ENCODE results near the gene CDON.

The CDON gene

GRCh38 chr11:126048197-126048596, 14.5 kb downstream of the CDON start:
- Histone ChIP-seq H3K9ac (ENCODE audit: low read length in 5 of 5) (no peak overlapping the region), H3K27ac (ENCODE audit: low read depth, low read length) (no peak overlapping the region), H3K4me1 (ENCODE audit: control insufficient read depth in 5 of 5, insufficient read depth in 5 of 5, low read length in 5 of 5) (peaks cover 0 to 24% (median 5%) of the 10 kb centered on the region in 5 donors), H3K27me3 (ENCODE audit: control insufficient read depth in 5 of 5, insufficient read depth in 4 of 5, low read length in 5 of 5) (no peaks in the 10 kb centered on the region), H3K36me3 (ENCODE audit: control insufficient read depth in 5 of 5, insufficient read depth in 5 of 5, low read length in 5 of 5) (peaks cover 0 to 3% (median 0%) of the 10 kb centered on the region in 5 donors), H3K9me3 (ENCODE audit: control insufficient read depth in 5 of 5, low read length in 5 of 5) (no peaks in the 10 kb centered on the region), H3K4me3 (ENCODE audit: low read depth in 1 of 5, low read length in 5 of 5) (no peak overlapping the region)

- no peaks in the 10 kb centered on the region for H3K9me3 ChIP-seq (ENCODE audit: control insufficient read depth in 5 of 5, low read length in 5 of 5)
- no peak overlapping the region for H3K9ac ChIP-seq (ENCODE audit: low read length in 5 of 5)
- peaks cover 0 to 24% (median 5%) of the 10 kb centered on the region in 5 donors for H3K4me1 ChIP-seq (ENCODE audit: control insufficient read depth in 5 of 5, insufficient read depth in 5 of 5, low read length in 5 of 5)
- no peak overlapping the region for H3K4me3 ChIP-seq (ENCODE audit: low read depth in 1 of 5, low read length in 5 of 5)
- H3K27ac ChIP-seq (ENCODE audit: low read depth, low read length), result no peak overlapping the region
- no peaks in the 10 kb centered on the region for H3K27me3 ChIP-seq (ENCODE audit: control insufficient read depth in 5 of 5, insufficient read depth in 4 of 5, low read length in 5 of 5)
- H3K36me3 ChIP-seq (ENCODE audit: control insufficient read depth in 5 of 5, insufficient read depth in 5 of 5, low read length in 5 of 5), result peaks cover 0 to 6% (median 0%) of the 10 kb centered on the region in 5 donors
Measured at GRCh38 chr11:126046570-126047195, 16.0 kb downstream of the CDON start.

- Histone ChIP-seq H3K36me3 (ENCODE audit: control insufficient read depth in 5 of 5, insufficient read depth in 5 of 5, low read length in 5 of 5) (peaks cover 0 to 6% (median 0%) of the 10 kb centered on the region in 5 donors), H3K27ac (ENCODE audit: low read depth, low read length) (peak overlapping the region; percentile 19), H3K4me1 (ENCODE audit: control insufficient read depth in 5 of 5, insufficient read depth in 5 of 5, low read length in 5 of 5) (peaks cover 0 to 20% (median 6%) of the 10 kb centered on the region in 5 donors), H3K9ac (ENCODE audit: low read length in 5 of 5) (peak overlapping the region in 1 of 5 donors; percentile 43), H3K9me3 (ENCODE audit: control insufficient read depth in 5 of 5, low read length in 5 of 5) (no peaks in the 10 kb centered on the region), H3K27me3 (ENCODE audit: control insufficient read depth in 5 of 5, insufficient read depth in 4 of 5, low read length in 5 of 5) (no peaks in the 10 kb centered on the region), H3K4me3 (ENCODE audit: low read depth in 1 of 5, low read length in 5 of 5) (no peak overlapping the region)
Measured at GRCh38 chr11:126039485-126040271, 23.0 kb downstream of the CDON start.

- H3K36me3 ChIP-seq (ENCODE audit: control insufficient read depth in 5 of 5, insufficient read depth in 5 of 5, low read length in 5 of 5), result no peaks in the 10 kb centered on the region
- H3K4me3 ChIP-seq (ENCODE audit: low read depth in 1 of 5, low read length in 5 of 5), result no peak overlapping the region
- peaks cover 2 to 33% (median 20%) of the 10 kb centered on the region in 5 donors for H3K4me1 ChIP-seq (ENCODE audit: control insufficient read depth in 5 of 5, insufficient read depth in 5 of 5, low read length in 5 of 5)
- no peaks in the 10 kb centered on the region for H3K9me3 ChIP-seq (ENCODE audit: control insufficient read depth in 5 of 5, low read length in 5 of 5)
- H3K27ac ChIP-seq (ENCODE audit: low read depth, low read length), result no peak overlapping the region
- H3K9ac ChIP-seq (ENCODE audit: low read length in 5 of 5), result no peak overlapping the region
- peaks cover 0 to 3% (median 0%) of the 10 kb centered on the region in 5 donors for H3K27me3 ChIP-seq (ENCODE audit: control insufficient read depth in 5 of 5, insufficient read depth in 4 of 5, low read length in 5 of 5)
Measured at GRCh38 chr11:126035718-126036117, 26.9 kb downstream of the CDON start.

GRCh38 chr11:126034933-126035425, 27.7 kb downstream of the CDON start:
- H3K9ac ChIP-seq (ENCODE audit: low read length in 5 of 5), result no peak overlapping the region
- H3K4me3 ChIP-seq (ENCODE audit: low read depth in 1 of 5, low read length in 5 of 5), result no peak overlapping the region
- peaks cover 2 to 35% (median 21%) of the 10 kb centered on the region in 5 donors for H3K4me1 ChIP-seq (ENCODE audit: control insufficient read depth in 5 of 5, insufficient read depth in 5 of 5, low read length in 5 of 5)
- peaks cover 0 to 3% (median 0%) of the 10 kb centered on the region in 5 donors for H3K27me3 ChIP-seq (ENCODE audit: control insufficient read depth in 5 of 5, insufficient read depth in 4 of 5, low read length in 5 of 5)
- H3K9me3 ChIP-seq (ENCODE audit: control insufficient read depth in 5 of 5, low read length in 5 of 5), result no peaks in the 10 kb centered on the region
- H3K27ac ChIP-seq (ENCODE audit: low read depth, low read length), result no peak overlapping the region
- no peaks in the 10 kb centered on the region for H3K36me3 ChIP-seq (ENCODE audit: control insufficient read depth in 5 of 5, insufficient read depth in 5 of 5, low read length in 5 of 5)

GRCh38 chr11:126034039-126034932, 28.4 kb downstream of the CDON start:
- Histone ChIP-seq H3K9me3 (ENCODE audit: control insufficient read depth in 5 of 5, low read length in 5 of 5) (no peaks in the 10 kb centered on the region), H3K36me3 (ENCODE audit: control insufficient read depth in 5 of 5, insufficient read depth in 5 of 5, low read length in 5 of 5) (no peaks in the 10 kb centered on the region), H3K9ac (ENCODE audit: low read length in 5 of 5) (no peak overlapping the region), H3K27me3 (ENCODE audit: control insufficient read depth in 5 of 5, insufficient read depth in 4 of 5, low read length in 5 of 5) (peaks cover 0 to 3% (median 0%) of the 10 kb centered on the region in 5 donors), H3K27ac (ENCODE audit: low read depth, low read length) (peak overlapping the region; percentile 37), H3K4me3 (ENCODE audit: low read depth in 1 of 5, low read length in 5 of 5) (peak overlapping the region in 2 of 5 donors; percentile 12 to 23), H3K4me1 (ENCODE audit: control insufficient read depth in 5 of 5, insufficient read depth in 5 of 5, low read length in 5 of 5) (peaks cover 2 to 34% (median 26%) of the 10 kb centered on the region in 5 donors)

GRCh38 chr11:126032375-126032774, 30.3 kb downstream of the CDON start:
- Histone ChIP-seq H3K9me3 (ENCODE audit: control insufficient read depth in 5 of 5, low read length in 5 of 5) (no peaks in the 10 kb centered on the region), H3K27ac (ENCODE audit: low read depth, low read length) (no peak overlapping the region), H3K4me3 (ENCODE audit: low read depth in 1 of 5, low read length in 5 of 5) (no peak overlapping the region), H3K36me3 (ENCODE audit: control insufficient read depth in 5 of 5, insufficient read depth in 5 of 5, low read length in 5 of 5) (no peaks in the 10 kb centered on the region), H3K9ac (ENCODE audit: low read length in 5 of 5) (no peak overlapping the region), H3K27me3 (ENCODE audit: control insufficient read depth in 5 of 5, insufficient read depth in 4 of 5, low read length in 5 of 5) (peaks cover 0 to 3% (median 0%) of the 10 kb centered on the region in 5 donors), H3K4me1 (ENCODE audit: control insufficient read depth in 5 of 5, insufficient read depth in 5 of 5, low read length in 5 of 5) (peaks cover 2 to 34% (median 26%) of the 10 kb centered on the region in 5 donors)

- H3K36me3 ChIP-seq (ENCODE audit: control insufficient read depth in 5 of 5, insufficient read depth in 5 of 5, low read length in 5 of 5), result no peaks in the 10 kb centered on the region
- H3K4me1 ChIP-seq (ENCODE audit: control insufficient read depth in 5 of 5, insufficient read depth in 5 of 5, low read length in 5 of 5), result peaks cover 4 to 29% (median 24%) of the 10 kb centered on the region in 5 donors
- no peaks in the 10 kb centered on the region for H3K9me3 ChIP-seq (ENCODE audit: control insufficient read depth in 5 of 5, low read length in 5 of 5)
- peak overlapping the region; percentile 5 for H3K27ac ChIP-seq (ENCODE audit: low read depth, low read length)
- no peak overlapping the region for H3K9ac ChIP-seq (ENCODE audit: low read length in 5 of 5)
- no peak overlapping the region for H3K4me3 ChIP-seq (ENCODE audit: low read depth in 1 of 5, low read length in 5 of 5)
- H3K27me3 ChIP-seq (ENCODE audit: control insufficient read depth in 5 of 5, insufficient read depth in 4 of 5, low read length in 5 of 5), result peaks cover 0 to 3% (median 0%) of the 10 kb centered on the region in 5 donors
Measured at GRCh38 chr11:126029805-126030204, 32.9 kb downstream of the CDON start.

- peaks cover 0 to 3% (median 0%) of the 10 kb centered on the region in 5 donors for H3K27me3 ChIP-seq (ENCODE audit: control insufficient read depth in 5 of 5, insufficient read depth in 4 of 5, low read length in 5 of 5)
- no peaks in the 10 kb centered on the region for H3K9me3 ChIP-seq (ENCODE audit: control insufficient read depth in 5 of 5, low read length in 5 of 5)
- H3K36me3 ChIP-seq (ENCODE audit: control insufficient read depth in 5 of 5, insufficient read depth in 5 of 5, low read length in 5 of 5), result no peaks in the 10 kb centered on the region
- peaks cover 2 to 25% (median 20%) of the 10 kb centered on the region in 5 donors for H3K4me1 ChIP-seq (ENCODE audit: control insufficient read depth in 5 of 5, insufficient read depth in 5 of 5, low read length in 5 of 5)
- no peak overlapping the region for H3K27ac ChIP-seq (ENCODE audit: low read depth, low read length)
- H3K4me3 ChIP-seq (ENCODE audit: low read depth in 1 of 5, low read length in 5 of 5), result no peak overlapping the region
- no peak overlapping the region for H3K9ac ChIP-seq (ENCODE audit: low read length in 5 of 5)
Measured at GRCh38 chr11:126029237-126029636, 33.4 kb downstream of the CDON start.
